Omental fat pad (tissue), 4 donors: ENCODE data around the gene TANGO6. TPM values are rescaled to one million over a fixed set of nuclear protein-coding genes. Genes with fewer than 3 reads are reported as not detected.

Source experiments
- ATAC-seq: fragments of 150-250 bp; one replicate; pipeline ENCODE4 v1.9.1; 2016; ENCODE audit warnings: mild to moderate bottlenecking, moderate library complexity; ENCODE audit not compliant: low FRiP score
- DNase-seq: peaks from one replicate; pipeline ENCODE4 v3.0.0-alpha.2; 2019; ENCODE audit warnings: low spot score
- CTCF ChIP-seq, 3 donors: fragments of 450-650 bp; IDR thresholded peaks; one replicate each; pipeline ENCODE4 v1.5.1; 2016 to 2017; ENCODE audit warnings: antibody characterized with exemption in 3 of 3, mild to moderate bottlenecking in 3 of 3, moderate library complexity in 2 of 3
- total RNA-seq, 4 donors: library from RNA; depleted of rRNA; stranded (reverse); fragments of >200 nt; gene quantifications; one replicate each; pipeline ENCODE4 v1.1.0, GENCODE V29; 2016

TANGO6 gene
- total RNA-seq, 4 donors from 2014 or later: 15.1 to 26.2 (median 19.8) TPM

- ATAC-seq (no peak), DNase-seq (no peak)
These were observed 111.7 kb downstream of the TANGO6 start for GRCh38 chr16:68954911-68955635.

GRCh38 chr16:68960910-68961309, 117.6 kb downstream of the TANGO6 start:
- no peak for DNase-seq
- ATAC-seq: no peak
- no peak for TF ChIP-seq CTCF (IDR thresholded peaks at IDR 0.05)

More at GRCh38 chr16:68954911-68955635, 111.7 kb downstream of the TANGO6 start:
- no peak for TF ChIP-seq CTCF (IDR thresholded peaks at IDR 0.05)

- ATAC-seq: no peak
These were observed 118.6 kb downstream of the TANGO6 start for GRCh38 chr16:68961778-68962402.

GRCh38 chr16:68969338-68969737, 126.0 kb downstream of the TANGO6 start:
- no peak for ATAC-seq
- no peak for TF ChIP-seq CTCF (IDR thresholded peaks at IDR 0.05)
- no peak for DNase-seq

More at GRCh38 chr16:68961778-68962402, 118.6 kb downstream of the TANGO6 start:
- no peak for TF ChIP-seq CTCF (IDR thresholded peaks at IDR 0.05)
- no peak for DNase-seq

- TF ChIP-seq CTCF (IDR thresholded peaks at IDR 0.05): no peak
- no peak for ATAC-seq
- no peak for DNase-seq
These were observed 128.7 kb downstream of the TANGO6 start for GRCh38 chr16:68972013-68972412.

GRCh38 chr16:68972720-68973119, 129.4 kb downstream of the TANGO6 start:
- no peak for TF ChIP-seq CTCF (IDR thresholded peaks at IDR 0.05)
- DNase-seq (no peak), ATAC-seq (no peak)
